SW480 (cell line): ENCODE results near the gene TBCD.
A peak's percentile ranks its signal among the peaks of the same experiment; 100 is the strongest.

Source experiments
- DNase-seq: peaks from one replicate; pipeline ENCODE4 v3.0.0-alpha.2; 2016; ENCODE audit warnings: low spot score

Gene TBCD

DNA sequence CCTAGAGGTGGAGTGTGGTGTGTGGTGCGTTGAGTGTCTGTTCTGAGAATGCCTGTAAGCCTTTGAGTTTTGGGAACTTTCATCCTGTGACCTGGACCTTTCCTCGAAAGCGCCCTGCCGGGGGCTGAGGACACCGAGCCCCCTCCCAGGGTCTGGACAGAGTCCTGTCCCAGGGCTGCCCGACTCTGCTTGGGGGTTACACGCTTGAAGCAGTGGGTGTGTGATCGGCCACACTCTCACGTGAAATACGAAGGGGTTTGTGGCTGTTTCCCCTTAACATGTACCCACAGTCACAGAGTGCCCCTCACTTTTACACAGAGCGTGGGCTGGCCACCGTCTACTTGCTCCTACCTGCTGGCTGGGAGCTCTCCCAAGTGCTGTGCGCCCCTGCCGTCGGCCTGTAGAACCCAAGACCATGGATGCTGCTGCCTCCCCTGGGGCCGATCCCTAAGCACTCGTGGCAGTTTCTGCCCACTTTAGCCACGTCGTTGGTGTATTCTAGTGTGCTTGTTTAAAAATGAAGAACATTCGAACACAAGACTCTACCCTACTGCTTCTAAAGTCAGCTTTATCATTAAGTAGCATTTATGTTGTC, 81.1 kb downstream of the TBCD start:
- no peak for DNase-seq

DNA sequence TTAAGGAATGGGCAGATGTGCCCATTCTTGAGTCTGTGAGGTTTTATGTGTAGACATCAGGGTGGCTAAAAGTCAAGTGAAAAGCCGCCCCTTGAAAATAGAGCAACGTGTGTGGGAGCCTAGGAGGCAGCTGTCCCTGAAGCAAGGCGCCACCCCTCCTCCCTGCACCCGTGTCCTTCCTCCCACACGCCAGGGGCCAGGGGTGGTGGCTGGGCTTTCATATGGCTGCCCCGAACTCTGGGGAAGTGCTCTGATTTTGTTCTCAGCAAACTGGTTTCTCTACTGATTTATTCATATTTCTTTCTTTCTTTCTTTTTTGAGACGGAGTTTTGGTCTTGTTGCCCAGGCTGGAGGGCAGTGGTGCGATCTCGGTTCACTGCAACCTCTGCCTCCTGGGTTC, 83.3 kb downstream of the TBCD start:
- DNase-seq = no peak

DNA sequence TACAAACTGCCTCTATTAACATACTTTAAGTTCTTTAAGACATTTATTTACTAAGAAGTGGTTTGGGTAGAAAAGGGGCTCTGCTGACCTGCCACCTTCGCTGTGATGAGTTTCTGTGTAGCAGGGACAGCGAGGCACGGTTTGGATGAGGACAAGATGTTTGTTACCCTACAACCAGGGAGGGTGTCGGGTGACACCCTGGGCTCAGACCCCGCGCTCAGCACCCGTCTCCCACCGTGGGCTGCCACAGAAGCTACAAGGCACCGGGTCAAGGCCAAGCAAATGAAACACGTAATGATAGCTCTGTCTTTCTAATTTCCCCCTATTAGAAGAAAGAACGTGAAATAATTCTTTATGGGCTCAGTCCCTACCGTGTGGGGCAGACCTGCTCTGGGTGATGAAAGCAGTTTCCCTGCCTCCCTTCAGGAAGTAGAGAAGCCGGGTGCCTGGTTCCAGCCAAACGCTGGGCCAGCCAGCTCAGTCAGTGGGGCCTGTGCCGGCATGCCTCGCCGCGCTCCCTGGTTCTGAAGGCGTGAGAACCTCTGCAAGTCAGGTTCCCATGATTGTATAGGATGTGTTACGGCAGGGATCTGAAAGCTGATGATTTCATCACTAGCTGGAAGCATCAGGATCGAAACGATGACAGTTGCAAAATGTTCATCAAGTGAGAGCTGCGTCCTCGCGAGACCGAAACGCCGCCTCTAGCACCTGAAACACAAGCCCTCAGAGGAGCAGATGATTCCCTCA, 84.1 kb downstream of the TBCD start:
- DNase-seq = peak; percentile 11

DNA sequence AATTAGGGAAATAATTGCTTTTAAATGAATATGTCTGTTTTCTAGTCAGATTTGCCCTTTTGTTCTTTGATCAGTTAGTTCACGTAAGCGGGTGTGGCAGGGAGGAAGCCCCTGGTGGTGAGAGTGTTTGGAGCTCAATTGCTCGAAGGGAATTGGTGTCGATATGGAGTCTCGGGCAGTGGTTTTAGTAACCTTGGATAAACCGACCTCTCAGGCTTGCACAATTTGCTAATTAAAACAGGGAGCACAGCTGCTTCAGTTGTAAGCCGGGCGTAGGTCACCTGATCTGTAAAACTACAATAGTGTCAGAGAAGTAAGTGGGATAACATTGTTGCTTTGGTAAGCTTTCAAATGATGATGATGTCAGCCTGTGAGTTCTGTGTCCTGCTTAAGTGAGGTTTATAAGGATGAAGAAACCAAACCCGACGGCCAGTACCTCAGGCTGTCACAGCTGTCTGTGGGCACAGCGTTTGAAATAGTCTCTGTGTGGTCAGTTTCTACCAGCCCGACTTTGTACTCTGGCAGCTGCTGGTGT, 85.0 kb downstream of the TBCD start:
- DNase-seq = peak; percentile 45

DNA sequence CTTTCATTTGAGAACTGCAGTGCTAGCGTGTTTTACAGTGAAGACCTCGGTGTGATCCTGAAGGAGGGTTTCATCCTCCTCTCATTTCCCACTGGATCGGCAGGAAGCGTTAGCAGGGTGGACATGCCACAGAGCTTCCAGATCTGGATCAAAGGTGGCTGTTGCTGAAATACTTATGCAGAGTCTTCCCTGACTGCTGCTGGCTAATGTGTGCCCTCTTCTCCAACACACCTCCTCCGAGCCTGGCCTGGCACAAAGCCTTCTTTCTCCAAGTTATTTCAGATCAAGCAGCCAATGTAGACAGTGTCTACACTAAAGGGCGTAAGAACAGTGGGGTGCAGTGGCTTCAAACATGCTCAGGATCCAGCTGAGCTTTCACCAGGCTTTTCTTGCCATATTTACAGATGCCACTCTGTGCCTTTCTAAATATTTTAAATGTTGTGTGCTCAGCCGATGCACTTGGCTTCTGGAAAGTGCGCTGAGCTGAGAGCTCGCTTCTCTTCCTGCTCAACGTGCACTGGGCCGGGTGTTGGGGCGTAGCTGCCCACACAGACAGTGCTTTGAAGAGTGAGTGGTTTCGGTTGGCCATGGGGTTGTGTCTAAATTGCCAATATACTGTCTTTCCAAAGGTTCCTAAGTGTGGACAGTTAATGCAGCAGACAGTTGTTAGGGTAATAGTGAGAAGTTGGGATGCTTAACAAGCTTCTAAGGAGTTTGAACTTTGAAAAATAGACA, 85.9 kb downstream of the TBCD start:
- DNase-seq = peak; percentile 59

DNA sequence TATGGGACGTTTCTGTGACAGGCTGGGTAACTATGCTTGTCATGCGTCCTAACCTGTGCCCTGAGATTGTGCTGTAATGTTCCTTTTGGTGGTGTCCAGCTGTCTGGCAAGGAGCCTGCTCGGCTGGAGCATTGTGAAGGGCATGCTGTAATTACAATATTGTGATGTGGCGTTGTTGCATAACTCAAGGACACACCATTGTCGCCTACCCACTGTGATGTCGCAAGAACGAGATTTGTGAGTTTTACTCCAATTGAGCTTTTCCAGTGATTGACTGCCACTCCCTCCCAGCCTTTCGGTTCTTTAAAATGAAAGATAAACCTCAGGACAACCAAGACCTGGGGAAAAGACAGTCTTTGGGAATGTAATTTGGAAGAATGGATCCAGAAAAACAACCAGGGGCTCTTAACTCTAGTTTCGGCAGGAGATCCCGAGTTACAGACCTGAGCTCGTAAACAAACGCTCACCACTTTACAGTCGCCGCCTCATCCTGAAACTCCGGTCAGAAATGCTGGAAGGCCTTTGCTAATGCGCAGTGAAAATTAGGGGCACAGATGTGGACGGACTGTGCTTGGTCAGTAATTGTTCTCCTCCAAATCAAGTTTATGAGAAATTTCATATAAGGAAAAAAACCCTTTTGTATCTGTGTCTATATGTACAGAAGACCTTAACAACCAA, 86.7 kb downstream of the TBCD start:
- DNase-seq = peak; percentile 60

DNA sequence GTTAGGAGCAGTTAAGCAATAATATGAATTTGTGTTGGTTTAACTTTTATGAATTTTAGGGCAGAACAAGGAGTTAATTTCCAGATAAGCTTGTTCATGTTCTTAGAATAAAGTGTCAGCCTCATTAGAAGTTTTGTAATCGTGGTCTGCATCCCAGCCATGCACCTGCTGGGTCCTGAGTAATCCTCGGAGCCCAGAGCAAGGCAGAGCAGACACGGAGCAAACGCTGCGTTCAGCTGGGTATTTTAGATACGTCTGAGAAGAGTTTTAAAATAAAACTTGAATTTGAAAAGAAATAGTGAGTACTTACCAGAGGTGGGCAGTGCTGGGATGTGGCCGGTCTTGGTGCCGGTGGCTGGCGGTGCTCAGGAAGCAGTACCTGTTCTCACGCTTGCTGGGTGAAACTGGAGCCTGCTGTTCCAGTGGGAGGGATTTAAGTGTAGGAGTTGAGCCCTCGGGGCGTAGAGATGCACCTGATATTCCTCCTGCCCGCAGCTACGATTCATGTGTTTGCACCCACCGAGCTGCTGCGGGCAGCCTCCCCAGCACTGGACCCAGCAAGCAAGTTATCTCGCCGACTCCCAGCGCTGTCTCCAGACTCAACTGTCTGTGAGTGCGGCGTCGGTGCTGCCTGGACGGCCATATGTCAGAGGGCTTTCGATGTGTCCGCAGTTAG, 87.9 kb downstream of the TBCD start, which contains the start of gene ZNF750:
ZNF750 (minus strand) TSS at position 406 of the 676 bp plus-strand sequence. CDS start 7,568 bp downstream, outside the sequence.
- DNase-seq = no peak

DNA sequence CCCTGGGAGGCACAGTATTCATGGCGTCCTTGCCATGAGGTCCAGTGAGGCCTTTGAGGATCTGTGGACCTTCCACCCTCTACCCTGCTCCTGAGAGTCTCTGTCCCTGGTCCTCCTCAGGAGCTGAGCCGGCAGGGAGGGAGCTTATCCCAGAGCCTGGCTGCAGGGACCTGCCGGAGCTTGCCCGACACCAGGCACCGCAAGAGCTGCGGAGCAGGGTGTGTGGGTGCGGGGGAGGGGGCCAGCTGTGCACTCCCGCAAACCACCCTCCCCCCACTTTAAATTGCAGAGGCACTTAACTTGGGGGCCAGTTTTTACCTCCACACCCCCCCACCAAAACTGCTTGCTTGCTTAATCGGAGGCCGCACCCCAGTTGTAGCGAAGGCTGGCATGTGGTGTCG, 88.6 kb downstream of the TBCD start:
- no peak for DNase-seq

DNA sequence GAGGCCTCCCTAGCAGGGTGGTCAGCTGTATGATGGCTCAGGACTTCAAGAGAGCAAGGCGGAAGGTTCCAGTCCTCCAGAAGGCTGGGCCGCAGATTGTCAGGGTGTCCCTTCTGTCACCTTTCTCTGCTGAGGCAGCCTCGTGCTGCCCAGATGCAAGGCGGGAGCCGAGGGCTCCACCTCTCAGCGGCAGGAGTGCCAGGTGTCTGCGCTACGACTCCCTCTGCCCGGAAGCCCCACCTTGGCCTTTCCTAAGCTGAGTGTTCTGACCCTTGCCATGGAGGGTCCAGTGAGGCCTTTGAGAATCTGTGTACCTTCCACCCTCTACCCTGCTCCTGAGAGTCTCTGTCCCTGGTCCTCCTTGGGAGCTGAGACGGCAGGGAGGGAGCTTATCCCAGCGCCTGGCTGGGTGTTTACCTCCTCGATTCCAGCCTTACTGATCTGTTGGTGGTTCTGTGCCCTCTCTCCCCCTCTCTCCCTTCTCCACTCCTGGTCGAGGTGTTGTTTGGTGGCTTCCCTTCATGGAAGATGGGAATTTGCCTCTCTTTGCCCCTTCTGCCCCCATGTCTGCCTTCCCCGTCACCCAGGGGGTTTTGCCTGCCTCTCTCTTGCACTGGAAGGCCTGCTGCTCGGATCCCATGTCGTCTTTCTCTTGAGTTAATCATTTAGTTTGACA, 90.2 kb downstream of the TBCD start:
- DNase-seq = no peak

DNA sequence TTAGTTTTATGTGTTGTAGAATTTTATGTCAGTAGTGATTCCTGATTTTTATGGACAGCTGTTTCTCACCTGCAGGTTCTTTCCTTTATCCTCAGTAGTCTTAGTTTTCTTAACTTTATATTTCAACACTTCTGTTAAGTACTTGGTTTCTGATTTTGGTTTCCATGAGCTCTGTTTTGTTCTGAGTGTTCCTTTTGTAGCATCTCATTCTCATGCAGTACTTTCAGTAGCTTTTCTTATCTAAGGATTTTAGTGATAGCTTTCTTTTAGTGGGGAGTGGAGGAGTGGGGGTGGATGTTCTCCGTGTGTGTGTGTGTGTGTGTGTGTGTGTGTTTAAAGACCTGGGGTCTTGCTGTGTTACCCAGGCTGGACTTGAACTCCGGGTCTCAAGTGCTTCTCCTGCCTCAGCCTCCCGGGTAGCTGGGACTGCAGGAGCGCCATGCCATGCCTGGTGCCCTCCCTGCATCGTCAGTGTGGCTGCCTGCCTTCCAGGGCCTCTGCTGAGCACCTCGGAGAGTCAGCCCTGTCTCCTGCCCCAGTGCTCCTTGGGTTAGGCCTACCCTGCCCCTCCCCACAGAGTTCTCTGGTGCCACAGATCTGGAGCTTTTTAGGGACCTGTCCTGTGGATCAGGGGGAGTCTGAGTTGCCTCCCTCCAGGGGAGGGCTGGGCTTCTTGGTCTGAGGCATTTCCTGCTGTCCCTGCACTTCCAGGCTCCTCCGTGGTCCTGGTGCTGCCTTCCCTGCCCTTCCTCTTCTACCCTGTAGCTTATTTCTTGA, 92.2 kb downstream of the TBCD start:
- DNase-seq = no peak

DNA sequence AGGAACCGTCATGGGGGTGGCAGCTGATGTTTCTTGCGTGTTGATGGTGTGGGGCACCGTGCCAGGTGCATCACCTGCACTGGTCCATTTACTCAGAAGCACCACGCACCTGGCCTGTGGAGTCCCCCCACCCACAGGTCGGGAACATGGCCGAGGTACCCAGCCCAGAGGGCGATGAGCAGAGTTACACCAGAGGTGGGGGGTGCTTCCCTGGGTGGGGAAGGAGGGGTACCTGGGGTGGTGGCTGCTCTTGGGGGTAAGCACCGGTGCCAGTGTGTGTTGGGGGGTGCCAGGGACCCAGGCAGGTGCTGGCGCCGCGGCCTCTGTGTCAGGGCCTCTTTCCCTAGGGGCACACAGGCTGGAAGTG, 92.9 kb downstream of the TBCD start:
- DNase-seq = no peak

DNA sequence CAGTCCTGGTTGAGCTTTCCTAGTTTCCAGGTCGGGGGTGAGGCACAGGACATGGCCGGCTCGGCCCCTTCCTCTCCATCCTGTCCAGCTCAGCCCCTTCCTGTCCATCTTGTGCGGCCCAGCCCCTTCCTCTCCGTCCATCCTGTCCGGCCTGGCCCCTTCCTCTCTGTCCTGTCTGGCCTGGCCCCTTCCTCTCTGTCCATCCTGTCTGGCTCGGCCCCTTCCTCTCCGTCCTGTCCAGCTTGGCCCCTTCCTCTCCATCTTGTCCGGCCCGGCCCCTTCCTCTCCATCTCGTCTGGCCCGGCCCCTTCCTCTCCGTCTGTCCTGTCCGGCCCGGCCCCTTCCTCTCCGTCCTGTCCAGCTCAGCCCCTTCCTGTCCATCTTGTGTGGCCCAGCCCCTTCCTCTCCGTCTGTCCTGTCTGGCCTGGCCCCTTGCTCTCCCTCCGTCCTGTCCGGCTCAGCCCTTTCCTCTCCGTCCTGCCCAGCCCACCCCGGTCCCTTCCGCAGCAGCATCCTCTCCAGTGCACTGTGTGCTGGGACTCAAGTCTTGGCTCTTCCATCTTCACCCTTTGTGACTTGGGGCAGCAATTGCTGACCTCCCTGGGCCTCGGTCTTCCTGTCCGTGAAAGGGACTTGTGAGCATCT, 93.4 kb downstream of the TBCD start:
- no peak for DNase-seq

DNA sequence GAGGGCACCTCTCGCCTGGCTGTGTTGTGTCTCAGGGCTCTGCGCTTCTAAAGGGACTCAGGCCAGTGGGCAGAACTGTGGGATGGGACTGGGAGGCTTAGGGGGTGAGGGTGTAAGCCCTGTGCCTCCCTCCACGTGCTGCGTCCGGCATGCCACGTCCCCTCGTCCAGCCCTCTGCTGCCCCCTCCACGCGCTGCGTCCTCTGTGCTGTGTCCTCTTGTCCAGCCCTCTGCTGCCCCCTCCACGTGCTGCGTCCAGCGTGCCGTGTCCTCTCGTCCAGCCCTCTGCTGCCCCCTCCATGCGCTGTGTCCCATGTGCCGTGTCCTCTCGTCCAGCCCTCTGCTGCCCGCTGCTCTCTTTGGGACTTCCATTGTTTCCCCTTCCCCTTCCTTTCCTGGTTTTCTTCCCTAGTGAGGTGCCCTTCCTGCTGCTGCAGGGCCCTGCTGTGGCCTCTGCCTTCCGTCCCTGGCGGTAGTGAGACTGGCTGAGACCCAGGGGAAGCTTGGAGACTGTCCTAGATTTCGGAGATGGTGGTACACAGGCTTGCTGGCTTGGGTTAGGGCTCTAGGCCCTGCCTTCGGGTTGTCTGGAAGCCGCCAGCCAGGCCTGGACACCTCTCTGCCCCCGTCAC, 94.3 kb downstream of the TBCD start:
- no peak for DNase-seq

DNA sequence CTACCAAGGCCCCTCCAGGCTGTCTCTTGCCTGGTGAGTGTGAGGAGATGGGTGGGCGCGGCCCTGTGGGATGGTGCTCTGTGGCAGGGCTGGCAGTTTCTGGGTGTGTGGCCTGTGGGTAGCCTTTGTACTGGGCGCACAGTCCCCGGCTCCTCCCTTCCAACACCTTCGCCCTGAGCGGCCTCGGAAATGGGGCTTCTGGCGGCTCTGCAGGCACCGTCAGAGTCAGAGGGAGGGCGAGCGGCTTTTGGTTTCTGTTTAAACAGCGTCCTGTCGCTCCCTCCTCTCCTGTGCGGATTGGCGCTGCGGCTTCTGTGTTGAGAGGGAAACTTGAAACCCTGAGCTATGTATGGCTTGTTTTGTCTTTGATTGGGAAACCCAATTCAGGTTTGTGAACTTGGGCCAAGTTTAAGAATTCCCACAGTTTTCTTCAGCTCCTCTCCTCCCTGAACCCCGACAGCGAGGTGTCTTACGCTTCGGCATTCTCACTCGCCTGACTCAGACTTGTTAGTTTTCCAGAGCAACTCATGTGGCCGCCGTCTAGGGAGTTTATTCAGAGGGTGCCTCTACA, 96.2 kb downstream of the TBCD start:
- DNase-seq = peak; percentile 86

DNA sequence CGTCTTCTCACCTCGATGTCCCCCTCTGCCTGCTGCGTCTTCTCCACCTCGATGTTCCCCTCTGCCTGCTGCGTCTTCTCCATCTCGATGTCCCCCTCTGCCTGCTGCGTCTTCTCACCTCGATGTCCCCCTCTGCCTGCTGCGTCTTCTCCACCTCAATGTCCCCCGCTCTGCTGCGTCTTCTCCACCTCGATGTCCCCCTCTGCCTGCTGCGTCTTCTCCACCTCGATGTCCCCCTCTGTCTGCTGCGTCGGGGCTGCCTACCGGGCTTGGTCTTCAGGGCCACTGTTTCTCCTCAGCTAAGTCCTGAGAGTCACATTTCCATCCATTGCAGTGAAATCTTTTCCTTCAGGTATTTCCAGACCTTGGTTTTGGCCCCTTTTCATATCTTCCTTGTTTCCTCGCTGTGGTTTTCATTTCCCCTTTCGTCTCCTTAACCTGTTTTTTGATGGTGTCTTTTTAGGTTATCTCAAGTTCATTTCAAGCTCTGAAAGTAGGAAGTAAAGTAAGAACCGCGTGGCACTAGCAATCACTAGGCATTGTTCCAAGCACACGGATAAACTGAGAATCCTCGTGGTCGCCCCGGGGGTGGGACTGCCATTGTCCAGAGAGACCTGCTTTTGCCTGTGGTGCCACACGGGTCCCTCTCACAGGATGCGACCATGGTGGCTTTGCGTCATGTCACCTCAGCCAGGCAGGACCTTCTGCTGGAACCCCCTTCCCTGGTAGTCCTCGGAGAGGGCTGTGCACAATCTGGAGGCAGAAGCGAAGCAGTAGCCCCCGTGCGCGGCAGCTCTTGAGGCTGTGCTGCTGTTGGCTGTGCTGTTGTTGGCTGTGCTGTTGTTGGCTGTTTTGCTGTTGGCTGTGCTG, 97.4 kb downstream of the TBCD start:
- no peak for DNase-seq

DNA sequence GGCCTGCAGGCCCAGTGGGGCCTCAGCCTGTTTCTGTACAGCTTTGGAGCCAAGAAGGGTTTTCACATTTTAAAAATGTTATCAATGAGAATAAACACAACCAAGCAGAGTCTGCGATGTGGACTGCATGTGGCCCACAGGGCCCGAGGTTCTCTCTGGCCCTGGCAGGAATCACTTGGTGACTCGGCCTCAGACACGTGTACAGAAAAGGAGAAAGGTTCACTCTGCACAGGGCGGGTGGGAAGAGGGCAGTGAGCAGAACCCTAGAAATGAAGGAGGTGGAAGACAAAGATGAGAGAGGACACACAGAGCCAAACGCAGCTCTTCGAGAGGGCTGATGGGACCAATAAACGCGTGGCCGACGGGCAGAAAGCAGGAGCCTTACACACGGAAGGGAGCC, 99.5 kb downstream of the TBCD start:
- no peak for DNase-seq

DNA sequence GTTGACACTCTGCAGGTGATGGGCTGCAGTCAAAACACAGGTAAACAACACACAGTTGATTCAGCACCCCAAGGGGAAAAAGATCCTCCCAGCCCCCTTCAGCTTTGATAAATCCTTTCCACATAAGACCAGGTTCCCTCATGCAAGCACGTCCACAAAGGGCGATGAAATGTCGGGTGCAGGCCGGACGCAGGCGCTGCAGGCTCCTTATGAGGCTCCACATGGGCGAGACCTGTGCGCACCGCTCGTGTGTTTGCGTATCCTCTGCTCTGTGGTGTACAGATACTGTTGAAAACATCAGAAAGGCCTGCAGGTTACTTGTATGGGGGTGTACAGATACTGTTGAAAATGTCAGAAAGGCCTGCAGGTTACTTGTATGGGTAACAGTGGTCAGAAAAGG, 102.4 kb downstream of the TBCD start:
- no peak for DNase-seq

DNA sequence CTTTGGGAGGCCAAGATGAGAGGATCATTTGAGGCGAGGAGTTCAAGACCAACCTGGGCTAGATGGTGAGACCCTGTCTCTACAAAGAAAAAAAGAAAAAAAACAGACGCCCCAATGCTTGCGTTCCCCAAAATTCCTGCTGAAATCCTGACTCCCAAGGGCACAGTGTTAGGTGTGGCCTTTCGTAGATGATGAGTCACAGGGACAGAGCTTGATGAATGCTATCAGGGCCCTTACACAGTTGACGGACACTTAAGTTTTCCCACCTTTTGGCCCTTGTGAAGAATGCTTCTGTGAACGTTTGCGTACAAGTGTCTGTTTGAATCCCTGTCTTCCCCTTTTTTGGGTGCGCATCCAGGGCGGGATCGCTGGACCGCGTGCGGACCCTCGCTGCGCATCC, 104.5 kb downstream of the TBCD start:
- DNase-seq = peak; percentile 37
